OCI-M1 (cell line): ENCODE data around the gene RECQL5.
"Not testable (repeated sequence)": the region's sequence is repeated elsewhere in the genome, so short reads cannot be mapped to it uniquely, and the experiment has no call there.

ENCODE experiments used
- DNase-seq: peaks from one replicate; lab custom pipeline; 2025; lab: John Stamatoyannopoulos, UW

RECQL5 gene

GRCh38 chr17:75616521-75617122 lies 50.3 kb downstream of the RECQL5 start:
- DNase-seq = no peak

- DNase-seq = no peak
Measured at GRCh38 chr17:75615301-75615700, 51.7 kb downstream of the RECQL5 start.

- no peak for DNase-seq
Measured at GRCh38 chr17:75614556-75615270, 52.2 kb downstream of the RECQL5 start.

- peak; percentile 29 for DNase-seq
Measured at GRCh38 chr17:75614006-75614405, 52.9 kb downstream of the RECQL5 start.

GRCh38 chr17:75612906-75613626 lies 53.9 kb downstream of the RECQL5 start:
- DNase-seq = no peak

GRCh38 chr17:75611851-75612429 lies 55.0 kb downstream of the RECQL5 start:
- no peak for DNase-seq

GRCh38 chr17:75610103-75610984 lies 56.6 kb downstream of the RECQL5 start:
- no peak for DNase-seq

GRCh38 chr17:75607086-75607485 lies 59.9 kb downstream of the RECQL5 start:
- no peak for DNase-seq

GRCh38 chr17:75605790-75606189 lies 61.2 kb downstream of the RECQL5 start:
- no peak for DNase-seq

- no peak for DNase-seq
Measured at GRCh38 chr17:75604034-75604695, 62.8 kb downstream of the RECQL5 start.

GRCh38 chr17:75603123-75603522 lies 63.8 kb downstream of the RECQL5 start:
- DNase-seq = no peak

GRCh38 chr17:75602644-75603043 lies 64.3 kb downstream of the RECQL5 start:
- DNase-seq = no peak

GRCh38 chr17:75601057-75601987 lies 65.6 kb downstream of the RECQL5 start:
- DNase-seq = peak; percentile 83

- no peak for DNase-seq
Measured at GRCh38 chr17:75596320-75597087, 70.5 kb downstream of the RECQL5 start.

- no peak for DNase-seq
Measured at GRCh38 chr17:75595920-75596313, 71.0 kb downstream of the RECQL5 start.

- DNase-seq = no peak
Measured at GRCh38 chr17:75595284-75595919, 71.6 kb downstream of the RECQL5 start.

GRCh38 chr17:75594499-75595283 lies 72.3 kb downstream of the RECQL5 start:
- DNase-seq = no peak

GRCh38 chr17:75593430-75593829 lies 73.5 kb downstream of the RECQL5 start:
- DNase-seq = not testable (repeated sequence)
